NCI-H2196 (cell line): Measurements from ENCODE around the gene ADARB2.

Source experiments
- DNase-seq: peaks from one replicate; lab custom pipeline; 2025; ENCODE audit not compliant: unreplicated experiment; lab: John Stamatoyannopoulos, UW

The ADARB2 gene

GRCh38 chr10:1185911-1186682 lies 551.2 kb downstream of the ADARB2 start:
- DNase-seq = no peak

DNA sequence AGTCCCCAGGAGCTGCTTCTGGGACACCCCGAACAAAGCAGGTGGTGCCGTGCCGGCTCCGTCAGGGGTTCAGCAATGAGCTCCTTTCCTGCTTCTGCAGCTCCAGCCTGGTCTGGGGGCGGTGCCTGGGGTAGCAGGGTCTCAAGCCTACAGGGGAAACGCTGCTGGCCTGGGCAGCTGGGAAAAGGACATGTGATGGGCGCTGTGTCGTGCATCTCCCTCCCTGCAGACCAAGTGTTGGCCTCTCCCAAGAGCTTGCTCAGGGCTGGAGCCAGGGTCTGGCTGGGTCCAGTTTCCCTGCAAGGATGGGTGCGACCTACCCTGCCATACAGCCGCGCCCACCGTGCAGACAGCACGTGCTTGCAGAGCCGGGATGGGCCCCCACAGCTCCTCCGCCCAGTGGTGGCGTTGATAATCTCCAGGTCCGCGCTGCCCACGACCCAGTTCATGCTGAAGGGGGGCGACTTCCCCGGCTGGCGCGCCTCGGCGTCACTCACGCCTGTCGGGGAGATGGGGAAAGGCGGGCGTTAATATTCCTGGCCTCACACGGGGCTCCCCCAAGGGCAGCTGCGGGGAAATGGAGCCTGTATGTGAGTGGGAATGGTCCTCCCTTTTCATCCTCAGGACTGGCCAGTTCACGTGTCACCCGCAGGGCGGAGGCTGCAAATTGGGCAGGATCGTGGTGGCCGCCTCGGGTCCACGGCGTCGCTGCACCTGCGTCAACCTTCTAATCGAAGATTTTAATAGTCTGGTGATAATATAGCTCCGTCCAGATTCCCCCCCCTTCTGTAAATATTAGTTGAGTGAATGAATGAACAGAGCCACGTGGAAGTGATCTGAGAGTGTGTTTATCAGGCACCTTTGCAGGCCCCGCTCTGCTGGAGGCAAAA lies 552.5 kb downstream of the ADARB2 start:
- no peak for DNase-seq

- DNase-seq = no peak
Observed at GRCh38 chr10:1183701-1184100, 553.6 kb downstream of the ADARB2 start.

DNA sequence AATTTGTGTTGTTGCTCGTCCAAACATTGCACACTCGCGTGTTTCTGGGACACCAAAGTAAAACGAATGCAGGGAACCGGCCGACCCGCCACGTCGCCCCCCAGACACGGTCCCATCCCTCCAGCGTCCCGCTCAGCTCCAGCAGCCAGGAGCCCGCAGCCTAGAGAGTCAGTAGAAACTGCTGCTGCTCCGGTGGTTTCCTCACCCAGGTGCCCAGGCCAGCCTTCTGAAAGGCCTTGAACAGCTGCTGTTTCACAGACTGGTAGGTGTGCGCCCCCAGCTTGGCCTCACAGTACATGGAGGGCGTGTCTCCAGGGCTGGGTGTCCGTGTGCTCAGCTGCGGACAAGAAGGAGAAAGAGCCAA lies 554.3 kb downstream of the ADARB2 start:
- DNase-seq = no peak

DNA sequence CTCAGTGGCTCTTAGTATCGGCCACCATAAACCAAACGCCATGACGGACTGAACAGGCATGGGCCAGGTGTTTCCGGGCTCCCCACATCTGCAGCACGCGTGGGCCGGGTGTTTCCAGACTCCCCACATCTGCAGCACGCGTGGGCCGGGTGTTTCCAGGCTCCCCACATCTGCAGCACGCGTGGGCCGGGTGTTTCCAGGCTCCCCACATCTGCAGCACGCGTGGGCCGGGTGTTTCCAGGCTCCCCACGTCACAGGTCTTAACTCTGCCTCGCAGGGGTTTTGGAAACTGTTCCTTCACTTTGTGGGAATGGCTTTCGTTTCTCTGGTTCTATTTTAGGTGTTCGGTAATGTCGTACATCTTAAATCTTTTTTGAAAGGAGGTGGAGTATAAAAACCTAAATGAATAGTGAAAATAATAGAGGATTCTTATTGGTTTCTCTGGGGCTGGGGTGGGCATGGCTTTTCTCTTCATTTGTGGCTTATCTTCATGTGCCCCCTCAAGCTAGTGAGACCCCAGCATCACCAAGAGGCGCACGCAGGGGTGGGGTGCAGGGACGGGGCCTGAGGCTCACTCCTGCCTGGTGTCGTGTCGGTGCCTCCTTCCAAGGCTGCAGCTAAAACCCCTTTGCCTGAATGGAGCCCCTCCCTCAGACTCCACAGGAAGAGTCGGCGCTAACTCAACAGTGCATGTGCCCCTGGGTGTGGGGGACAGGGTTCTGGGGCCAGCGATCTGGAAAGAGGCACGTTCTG lies 554.9 kb downstream of the ADARB2 start:
- DNase-seq = no peak

DNA sequence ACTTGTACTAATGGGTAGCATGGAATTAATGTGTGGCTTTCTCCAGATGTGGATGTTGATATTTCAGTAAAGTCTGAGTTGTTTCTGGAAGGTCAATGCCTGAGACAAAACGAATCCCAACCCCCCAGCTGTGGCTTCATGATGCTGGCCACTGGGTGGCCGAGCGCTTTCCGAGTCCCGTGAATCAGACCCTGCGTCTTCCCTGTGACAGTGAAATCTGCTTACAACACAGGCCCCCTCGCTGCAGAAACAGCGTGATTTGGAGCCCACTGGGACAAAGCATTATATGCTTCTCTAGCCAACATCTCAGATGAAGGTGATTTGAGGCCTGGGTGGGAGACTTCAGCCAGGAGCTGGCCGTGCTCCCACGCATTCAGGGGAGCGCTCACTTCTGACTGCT lies 556.5 kb downstream of the ADARB2 start:
- DNase-seq = no peak

DNA sequence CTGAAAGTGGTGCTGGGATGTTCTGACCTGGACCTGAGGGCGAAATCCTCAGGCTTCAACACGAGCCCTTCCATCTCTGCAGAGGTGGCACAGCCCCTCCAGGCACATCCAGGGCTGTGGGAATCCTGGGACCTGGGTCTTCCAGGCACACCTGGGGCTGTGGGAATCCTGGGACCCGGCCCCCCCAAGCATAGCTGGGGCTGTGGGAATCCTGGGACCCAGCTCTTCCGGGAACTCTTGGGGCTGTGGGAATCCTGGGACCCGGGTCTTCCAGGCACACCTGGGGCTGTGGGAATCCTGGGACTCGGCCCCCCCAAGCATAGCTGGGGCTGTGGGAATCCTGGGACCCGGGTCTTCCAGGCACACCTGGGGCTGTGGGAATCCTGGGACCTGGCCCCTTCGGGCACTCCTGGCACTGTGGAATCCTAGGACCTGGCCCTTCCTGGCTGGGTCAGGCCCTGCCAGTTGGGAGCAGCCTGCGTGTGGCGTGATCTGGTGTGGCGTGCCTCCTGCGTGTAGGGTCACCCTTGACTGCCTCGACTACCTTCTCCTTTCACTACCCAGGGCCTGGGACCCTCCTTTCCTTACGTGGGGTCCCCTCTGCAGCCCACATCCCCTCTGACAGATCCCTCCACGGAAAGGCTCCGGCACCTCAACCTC lies 557.1 kb downstream of the ADARB2 start:
- DNase-seq = no peak

- DNase-seq = no peak
Observed at GRCh38 chr10:1179346-1180070, 557.8 kb downstream of the ADARB2 start.

- DNase-seq = no peak
Observed at GRCh38 chr10:1178506-1178905, 558.8 kb downstream of the ADARB2 start.

GRCh38 chr10:1177936-1178335 lies 559.4 kb downstream of the ADARB2 start:
- no peak for DNase-seq

GRCh38 chr10:1175956-1176565 lies 561.3 kb downstream of the ADARB2 start:
- no peak for DNase-seq

DNA sequence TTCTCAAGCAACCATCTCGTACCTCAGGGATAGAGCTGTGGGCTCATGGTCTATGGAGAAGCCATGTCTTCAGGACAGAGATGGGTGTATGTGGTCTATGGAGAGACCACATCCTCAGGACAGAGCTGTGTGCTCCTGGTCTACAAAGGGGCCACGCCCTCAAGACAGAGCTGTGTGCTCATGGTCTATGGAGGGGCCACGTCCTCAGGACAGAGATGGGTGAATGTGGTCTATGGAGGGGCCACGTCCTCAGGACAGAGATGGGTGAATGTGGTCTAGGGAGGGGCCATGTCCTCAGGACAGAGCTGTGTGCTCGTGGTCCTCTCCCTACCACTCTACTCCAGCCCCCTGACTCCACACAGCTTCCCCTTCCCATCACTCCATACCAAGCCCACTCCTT lies 563.3 kb downstream of the ADARB2 start:
- no peak for DNase-seq

- no peak for DNase-seq
Observed at GRCh38 chr10:1173091-1173490, 564.2 kb downstream of the ADARB2 start.

DNA sequence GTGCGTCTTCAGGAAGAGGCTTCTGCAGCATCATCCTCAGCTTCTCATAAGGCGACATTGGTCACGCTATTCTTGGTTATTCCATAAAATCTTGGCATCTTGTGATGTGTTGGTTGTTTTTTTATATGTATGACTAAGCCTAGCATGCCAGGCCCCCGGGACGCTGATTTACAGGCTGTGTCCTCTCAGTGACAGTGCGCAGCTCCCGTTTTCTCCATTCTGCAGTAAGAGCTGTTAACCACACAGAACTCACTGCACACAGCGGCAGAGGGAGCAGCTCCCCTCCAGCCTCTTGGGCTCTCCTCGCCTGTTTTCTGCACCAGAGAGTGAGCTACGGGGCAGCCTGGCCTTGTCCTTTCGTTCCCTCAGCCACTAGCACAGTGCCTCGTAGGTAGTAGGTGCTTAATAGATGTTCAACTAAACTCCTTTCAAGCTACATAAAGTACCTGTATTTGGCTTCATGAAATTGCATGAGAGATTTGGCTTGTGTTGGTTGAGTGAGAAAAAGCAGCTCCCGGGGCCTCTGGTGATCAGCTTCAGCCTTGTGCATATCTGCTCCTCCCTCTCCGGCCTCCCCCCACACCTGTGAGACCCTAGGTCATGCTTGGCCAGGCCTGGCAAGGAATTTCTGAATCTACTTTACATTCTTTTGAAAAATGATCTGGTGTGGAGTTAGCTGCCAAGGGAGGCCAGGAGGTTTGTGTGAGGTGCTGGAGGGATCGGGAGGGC lies 564.9 kb downstream of the ADARB2 start:
- no peak for DNase-seq

GRCh38 chr10:1171586-1171985 lies 565.7 kb downstream of the ADARB2 start:
- DNase-seq = no peak

DNA sequence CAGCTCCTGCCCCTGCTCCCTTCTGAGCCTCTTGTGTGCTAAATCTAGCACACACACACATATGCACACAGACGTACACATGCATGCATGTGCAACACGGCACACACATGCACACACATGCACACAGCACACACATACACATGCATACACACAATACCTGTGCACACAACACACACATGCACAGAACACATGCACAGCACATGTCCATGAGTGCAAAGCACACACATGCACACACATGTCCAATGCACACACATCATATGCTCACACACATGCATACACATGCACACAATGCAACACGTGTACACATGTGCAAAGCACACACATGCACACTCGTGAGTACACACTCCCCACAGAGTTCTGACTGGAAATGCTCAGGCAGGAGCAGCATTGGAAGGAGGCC lies 566.1 kb downstream of the ADARB2 start:
- DNase-seq = no peak

DNA sequence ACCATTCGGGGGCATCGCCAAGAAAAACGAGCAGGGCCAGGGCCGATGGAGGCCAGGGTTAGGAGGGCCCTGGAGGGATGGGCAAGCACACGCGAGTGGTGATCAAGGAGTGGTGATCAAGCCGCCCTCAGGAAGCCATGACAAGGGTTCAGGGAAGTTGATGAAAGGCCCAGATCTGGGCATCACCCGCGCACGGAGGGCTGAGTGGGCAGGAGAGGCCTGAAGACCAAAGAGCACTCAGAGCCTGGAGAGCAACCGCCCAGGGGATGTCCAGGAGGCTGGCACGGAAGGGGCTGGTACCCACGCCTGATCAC lies 566.5 kb downstream of the ADARB2 start:
- no peak for DNase-seq

DNA sequence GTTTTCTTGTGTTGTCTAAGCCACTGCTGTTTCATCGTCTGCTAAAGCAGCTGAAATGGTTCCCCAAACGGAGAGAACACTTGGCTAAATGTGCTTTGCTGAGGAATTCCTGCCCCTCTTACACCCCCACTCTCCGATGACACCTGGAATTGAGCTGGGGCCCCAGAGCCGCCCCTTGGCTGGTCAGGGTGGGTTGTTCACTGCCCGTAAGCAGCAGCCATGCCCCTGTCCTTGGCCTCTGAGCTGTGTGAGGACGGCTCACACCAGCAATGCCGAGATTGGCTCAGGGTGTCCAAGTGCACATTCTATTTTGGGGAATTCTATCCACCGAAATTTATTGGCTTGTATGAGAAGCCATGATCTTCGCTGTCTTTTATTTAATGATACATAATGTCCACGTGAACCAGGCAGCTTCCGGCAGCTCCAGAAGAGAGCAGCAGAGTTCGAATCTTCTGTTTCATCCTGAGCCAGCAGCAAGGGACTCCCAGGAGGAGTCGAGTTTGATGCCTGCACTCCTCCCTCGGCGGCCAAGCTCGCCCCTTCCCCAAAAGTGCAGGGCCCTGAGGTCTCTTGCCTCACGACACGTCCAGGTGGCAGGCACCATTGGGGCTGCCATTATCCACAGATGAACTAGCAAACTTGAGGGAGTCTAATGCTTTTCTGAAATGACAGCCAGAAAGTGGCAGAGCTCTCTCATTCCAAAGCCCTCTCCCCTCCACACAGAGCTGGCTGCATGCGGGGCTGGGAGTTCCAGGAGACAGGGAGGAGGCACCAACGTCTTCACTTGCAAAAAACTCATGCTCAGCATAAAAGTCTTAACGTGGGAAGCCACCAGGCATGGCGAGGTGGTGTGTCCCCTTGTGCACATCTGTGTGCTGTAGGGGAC lies 567.1 kb downstream of the ADARB2 start:
- no peak for DNase-seq
